ENCODE results near the gene CLCN7. TPM values are rescaled to one million over a fixed set of nuclear protein-coding genes. Genes with fewer than 3 reads are reported as not detected.
"Not testable (repeated sequence)": the region's sequence is repeated elsewhere in the genome, so short reads cannot be mapped to it uniquely, and the experiment has no call there.

CLCN7 gene
- total RNA-seq, 1 experiment from 2014 or later: 55.6 TPM

DNA sequence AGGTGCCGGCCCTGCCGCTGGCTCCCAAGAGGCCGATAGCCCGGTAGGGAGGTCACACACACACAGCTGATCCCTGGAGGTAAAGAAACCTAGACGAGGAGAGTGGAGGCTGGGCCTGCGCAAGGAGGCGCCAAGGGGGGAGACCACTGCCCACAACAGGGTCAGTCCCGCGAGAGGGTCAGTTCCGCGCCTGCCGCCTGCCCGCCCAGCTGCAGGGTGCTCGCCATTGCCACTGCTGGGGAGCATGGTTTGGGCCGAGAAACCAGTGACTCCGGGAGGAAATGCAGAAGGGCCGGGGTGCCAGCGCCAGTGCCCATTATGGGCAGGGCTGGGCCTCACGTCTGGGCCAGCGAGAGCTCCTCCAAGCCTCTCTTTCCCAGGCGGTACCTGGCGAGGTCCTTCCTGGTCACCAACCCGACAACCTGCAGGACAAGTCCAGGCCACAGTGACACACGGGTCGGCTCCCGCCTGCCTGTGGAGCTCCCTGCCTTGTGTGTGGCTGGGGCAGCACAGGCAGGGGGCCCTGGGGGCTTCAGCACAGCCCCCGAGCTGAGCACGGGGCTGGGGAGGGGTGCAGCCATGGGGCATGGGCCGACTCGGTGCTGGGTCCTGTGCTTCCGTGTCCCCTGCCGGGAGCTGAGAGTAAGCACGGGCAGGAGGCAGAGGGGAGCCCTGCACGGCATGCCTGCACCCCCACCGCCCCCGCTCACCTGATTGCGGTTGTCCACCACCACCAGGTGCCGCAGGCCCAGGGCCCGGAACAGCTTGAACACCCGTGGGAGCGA, 28.3 kb downstream of the CLCN7 start:
- DNase-seq (ENCODE audit: low read depth): no peak

GRCh38 chr16:1445518-1446203, 29.2 kb downstream of the CLCN7 start:
- DNase-seq (ENCODE audit: low read depth): no peak

DNA sequence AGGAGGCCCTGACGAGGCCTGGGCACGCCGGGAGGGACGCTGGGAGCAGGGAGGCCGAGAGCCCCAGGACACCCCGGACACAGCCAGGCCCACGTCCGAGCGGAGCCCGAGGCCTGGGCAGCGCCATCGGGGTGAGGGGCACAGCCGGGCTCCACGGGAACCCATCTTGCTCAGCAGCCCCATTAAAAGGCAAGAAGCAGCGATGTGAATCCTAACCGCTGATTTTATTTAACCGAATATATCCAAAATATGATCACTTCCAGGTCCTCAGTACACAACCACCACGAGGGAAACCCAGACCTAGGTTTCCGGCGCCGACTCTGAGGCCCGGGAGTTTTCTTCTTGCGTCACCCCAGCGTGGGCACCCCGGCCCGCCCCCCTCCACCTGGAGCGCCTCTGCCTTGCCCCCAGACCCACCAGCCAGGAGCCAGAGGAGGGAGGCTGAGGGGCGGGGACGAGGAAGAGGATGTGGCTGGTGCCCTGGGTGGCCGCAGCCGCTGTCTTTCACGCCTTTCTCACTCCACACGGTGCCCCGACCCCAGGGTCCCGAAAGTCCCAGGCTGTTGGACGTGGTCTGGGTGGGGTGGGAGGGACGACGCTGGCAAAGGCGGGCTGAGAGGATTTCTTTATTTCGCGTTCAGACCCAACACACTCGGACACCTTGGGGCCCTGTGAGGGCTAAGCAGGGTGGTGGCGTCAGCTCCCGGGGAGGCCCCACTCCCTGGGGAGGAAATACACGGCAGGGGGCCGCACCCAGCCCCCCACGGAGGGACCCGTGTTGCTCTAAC, 29.9 kb downstream of the CLCN7 start:
- no peak for DNase-seq (ENCODE audit: low read depth)

GRCh38 chr16:1443980-1444729, 30.7 kb downstream of the CLCN7 start, which contains the start of gene CCDC154:
Gene CCDC154 (minus strand): TSS chr16:1444556. CDS start chr16:1444322, 234 bp downstream.
- no peak for DNase-seq (ENCODE audit: low read depth)

GRCh38 chr16:1443403-1443973, 31.3 kb downstream of the CLCN7 start:
- DNase-seq (ENCODE audit: low read depth): no peak

- no peak for DNase-seq (ENCODE audit: low read depth)
Observed at GRCh38 chr16:1442697-1443096, 32.1 kb downstream of the CLCN7 start.

- DNase-seq (ENCODE audit: low read depth): no peak
Observed at GRCh38 chr16:1441391-1441829, 33.4 kb downstream of the CLCN7 start.

DNA sequence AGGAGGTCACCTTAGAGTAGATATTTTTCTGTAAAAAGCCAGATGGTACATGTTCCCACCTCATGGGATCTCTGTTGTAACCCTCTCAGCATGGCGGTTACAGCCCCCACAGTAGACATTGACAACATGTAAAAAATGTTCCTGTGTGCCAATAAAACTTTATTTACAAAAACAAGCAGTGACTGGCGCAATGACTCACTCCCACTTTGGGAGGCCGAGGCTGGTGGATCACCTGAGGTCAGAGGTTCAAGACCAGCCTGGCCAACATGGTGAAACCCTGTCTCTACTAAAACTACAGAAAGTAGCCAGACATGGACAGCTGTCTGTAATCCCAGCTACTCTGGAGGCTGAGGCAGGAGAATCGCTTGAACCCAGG, 35.1 kb downstream of the CLCN7 start:
- DNase-seq (ENCODE audit: low read depth): not testable (repeated sequence)

GRCh38 chr16:1439058-1439698, 35.6 kb downstream of the CLCN7 start:
- no peak for DNase-seq (ENCODE audit: low read depth)

GRCh38 chr16:1438229-1439057, 36.4 kb downstream of the CLCN7 start:
- no peak for DNase-seq (ENCODE audit: low read depth)

DNA sequence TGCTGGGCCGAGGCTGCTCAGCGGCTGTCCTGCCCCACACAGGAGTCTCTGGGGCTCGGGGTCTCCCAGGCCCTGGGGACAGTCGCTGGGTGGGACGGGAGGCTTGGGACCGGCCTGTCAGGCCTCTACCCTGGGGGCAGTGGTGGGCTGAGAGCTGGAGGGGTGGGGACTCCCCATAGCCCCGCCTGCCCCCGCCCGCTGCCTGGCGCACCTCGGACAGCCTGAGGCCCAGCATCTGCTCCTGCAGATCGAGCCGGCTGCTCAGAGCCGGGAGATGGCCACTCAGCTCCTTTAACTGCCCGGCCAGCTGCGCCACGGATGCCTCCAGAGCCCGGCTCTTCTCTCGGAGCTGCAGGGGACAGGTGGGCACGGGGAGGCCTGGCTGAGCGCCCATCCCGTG, 37.2 kb downstream of the CLCN7 start:
- no peak for DNase-seq (ENCODE audit: low read depth)

DNA sequence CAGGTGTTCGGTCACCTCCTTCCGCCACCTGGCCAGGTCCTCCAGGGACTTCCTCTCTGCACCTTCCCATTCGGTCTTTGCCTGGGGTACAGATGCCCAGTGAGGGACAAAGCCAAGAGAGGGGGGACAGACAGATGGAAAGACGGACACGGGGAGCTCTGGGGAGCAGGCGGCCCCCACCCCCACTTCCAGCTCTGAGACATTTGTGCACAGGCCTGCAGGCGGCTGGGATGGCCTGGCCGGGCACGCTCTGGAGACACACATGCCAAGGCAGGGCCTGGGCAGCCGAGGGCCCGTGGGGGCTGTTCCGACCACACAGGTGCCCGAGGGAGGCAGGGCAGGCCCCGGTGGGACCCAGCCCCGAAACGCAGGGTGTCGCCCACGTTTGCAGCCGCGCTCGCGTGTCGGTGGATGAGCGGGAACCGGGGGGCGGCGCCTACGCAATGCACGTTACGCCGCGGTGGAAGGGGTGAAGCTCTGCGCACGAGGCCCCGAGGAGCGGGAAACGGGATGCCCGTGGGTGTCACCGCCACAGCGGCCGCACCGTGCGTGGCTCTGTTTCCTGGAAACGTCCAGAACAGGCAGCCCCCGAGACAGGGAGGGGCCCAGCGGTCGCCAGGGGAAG, 38.0 kb downstream of the CLCN7 start:
- DNase-seq (ENCODE audit: low read depth): no peak

GRCh38 chr16:1435921-1436697, 38.7 kb downstream of the CLCN7 start:
- no peak for DNase-seq (ENCODE audit: low read depth)

- DNase-seq (ENCODE audit: low read depth): no peak
Observed at GRCh38 chr16:1434644-1435592, 39.9 kb downstream of the CLCN7 start.

GRCh38 chr16:1433756-1434155, 41.1 kb downstream of the CLCN7 start:
- DNase-seq (ENCODE audit: low read depth): no peak

GRCh38 chr16:1433263-1433560, 41.6 kb downstream of the CLCN7 start:
- no peak for DNase-seq (ENCODE audit: low read depth)
